ENCODE results near the gene HRNR.

The HRNR gene

GRCh38 chr1:152169366-152170025 is 54.5 kb downstream of the HRNR start:
- H3K36me3 ChIP-seq (ENCODE audit: control insufficient read depth in 1 of 2, insufficient read depth in 2 of 2, low read length in 2 of 2), result no peaks in the 10 kb centered on the region
- no peak overlapping the region for H3K27ac ChIP-seq (ENCODE audit: low read depth, low read length)
- no peak overlapping the region for H3K9ac ChIP-seq (ENCODE audit: low read depth in 1 of 2, low read length in 2 of 2)
- H3K9me3 ChIP-seq (ENCODE audit: control insufficient read depth in 1 of 2, low read length in 2 of 2), result no peaks in the 10 kb centered on the region
- H3K4me3 ChIP-seq (ENCODE audit: low read depth in 1 of 2, low read length in 2 of 2), result no peak overlapping the region
- no peaks in the 10 kb centered on the region for H3K4me1 ChIP-seq (ENCODE audit: control insufficient read depth in 1 of 2, insufficient read depth in 2 of 2, low read length in 2 of 2)
- peaks cover 0 to 4% of the 10 kb centered on the region in 2 donors for H3K27me3 ChIP-seq (ENCODE audit: control insufficient read depth in 1 of 2, insufficient read depth in 2 of 2, low read length in 2 of 2)

GRCh38 chr1:152168535-152168868 is 55.5 kb downstream of the HRNR start:
- Histone ChIP-seq H3K4me3 (ENCODE audit: low read depth in 1 of 2, low read length in 2 of 2) (no peak overlapping the region), H3K27ac (ENCODE audit: low read depth, low read length) (no peak overlapping the region), H3K9ac (ENCODE audit: low read depth in 1 of 2, low read length in 2 of 2) (no peak overlapping the region), H3K36me3 (ENCODE audit: control insufficient read depth in 1 of 2, insufficient read depth in 2 of 2, low read length in 2 of 2) (no peaks in the 10 kb centered on the region), H3K27me3 (ENCODE audit: control insufficient read depth in 1 of 2, insufficient read depth in 2 of 2, low read length in 2 of 2) (peaks cover 0 to 4% of the 10 kb centered on the region in 2 donors), H3K9me3 (ENCODE audit: control insufficient read depth in 1 of 2, low read length in 2 of 2) (no peaks in the 10 kb centered on the region), H3K4me1 (ENCODE audit: control insufficient read depth in 1 of 2, insufficient read depth in 2 of 2, low read length in 2 of 2) (no peaks in the 10 kb centered on the region)

GRCh38 chr1:152167835-152168534 is 56.0 kb downstream of the HRNR start:
- H3K27me3 ChIP-seq (ENCODE audit: control insufficient read depth in 1 of 2, insufficient read depth in 2 of 2, low read length in 2 of 2), result peaks cover 0 to 4% of the 10 kb centered on the region in 2 donors
- no peak overlapping the region for H3K4me3 ChIP-seq (ENCODE audit: low read depth in 1 of 2, low read length in 2 of 2)
- H3K4me1 ChIP-seq (ENCODE audit: control insufficient read depth in 1 of 2, insufficient read depth in 2 of 2, low read length in 2 of 2), result no peaks in the 10 kb centered on the region
- H3K27ac ChIP-seq (ENCODE audit: low read depth, low read length), result no peak overlapping the region
- no peaks in the 10 kb centered on the region for H3K36me3 ChIP-seq (ENCODE audit: control insufficient read depth in 1 of 2, insufficient read depth in 2 of 2, low read length in 2 of 2)
- H3K9me3 ChIP-seq (ENCODE audit: control insufficient read depth in 1 of 2, low read length in 2 of 2), result no peaks in the 10 kb centered on the region
- no peak overlapping the region for H3K9ac ChIP-seq (ENCODE audit: low read depth in 1 of 2, low read length in 2 of 2)

- Histone ChIP-seq H3K27me3 (ENCODE audit: control insufficient read depth in 1 of 2, insufficient read depth in 2 of 2, low read length in 2 of 2) (peaks cover 0 to 4% of the 10 kb centered on the region in 2 donors), H3K4me1 (ENCODE audit: control insufficient read depth in 1 of 2, insufficient read depth in 2 of 2, low read length in 2 of 2) (no peaks in the 10 kb centered on the region), H3K27ac (ENCODE audit: low read depth, low read length) (no peak overlapping the region), H3K36me3 (ENCODE audit: control insufficient read depth in 1 of 2, insufficient read depth in 2 of 2, low read length in 2 of 2) (no peaks in the 10 kb centered on the region), H3K9ac (ENCODE audit: low read depth in 1 of 2, low read length in 2 of 2) (no peak overlapping the region), H3K9me3 (ENCODE audit: control insufficient read depth in 1 of 2, low read length in 2 of 2) (no peaks in the 10 kb centered on the region), H3K4me3 (ENCODE audit: low read depth in 1 of 2, low read length in 2 of 2) (no peak overlapping the region)
Measured at GRCh38 chr1:152166966-152167365, 57.0 kb downstream of the HRNR start.

DNA sequence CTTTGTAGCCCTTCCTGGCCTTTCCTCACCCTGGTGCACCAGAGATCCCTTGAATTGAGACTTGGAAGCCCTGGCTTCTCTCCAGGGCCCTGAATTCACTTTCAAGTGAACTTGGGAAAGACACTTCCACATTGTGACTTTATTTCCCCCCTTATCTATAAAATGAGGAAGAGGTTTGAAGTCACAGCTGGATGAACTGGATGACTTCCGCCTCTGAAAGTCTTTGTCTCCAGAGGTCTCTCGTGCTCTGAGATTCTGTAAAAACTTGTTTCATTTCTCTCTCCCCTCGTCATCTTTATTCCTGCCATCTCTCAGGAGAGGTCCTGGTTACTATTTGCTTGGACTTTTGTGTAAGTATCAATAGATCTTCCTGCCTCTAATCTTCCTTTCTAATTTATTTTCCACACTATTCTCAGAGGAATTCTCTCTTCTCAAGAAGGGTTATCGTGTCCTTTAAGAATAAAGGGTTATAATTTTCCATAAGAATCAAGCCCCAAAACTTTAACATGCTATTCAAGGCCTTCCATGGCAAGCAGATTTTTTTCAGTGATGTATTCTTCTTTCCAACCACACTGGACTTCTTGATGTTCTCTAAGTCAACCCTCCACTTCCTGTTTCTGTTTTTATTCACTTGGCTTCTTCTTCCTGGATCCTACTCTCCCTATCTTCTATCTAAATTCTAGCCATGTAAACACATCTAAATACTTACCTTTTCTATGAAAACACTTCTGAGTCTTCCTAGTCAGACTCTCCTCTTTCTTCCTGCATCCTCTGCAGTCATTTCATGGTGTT is 58.5 kb downstream of the HRNR start:
- Histone ChIP-seq H3K9ac (ENCODE audit: low read depth in 1 of 2, low read length in 2 of 2) (no peak overlapping the region), H3K9me3 (ENCODE audit: control insufficient read depth in 1 of 2, low read length in 2 of 2) (no peaks in the 10 kb centered on the region), H3K36me3 (ENCODE audit: control insufficient read depth in 1 of 2, insufficient read depth in 2 of 2, low read length in 2 of 2) (no peaks in the 10 kb centered on the region), H3K27me3 (ENCODE audit: control insufficient read depth in 1 of 2, insufficient read depth in 2 of 2, low read length in 2 of 2) (peaks cover 0 to 4% of the 10 kb centered on the region in 2 donors), H3K4me1 (ENCODE audit: control insufficient read depth in 1 of 2, insufficient read depth in 2 of 2, low read length in 2 of 2) (no peaks in the 10 kb centered on the region), H3K27ac (ENCODE audit: low read depth, low read length) (no peak overlapping the region), H3K4me3 (ENCODE audit: low read depth in 1 of 2, low read length in 2 of 2) (no peak overlapping the region)

- Histone ChIP-seq H3K9ac (ENCODE audit: low read depth in 1 of 2, low read length in 2 of 2) (no peak overlapping the region), H3K4me1 (ENCODE audit: control insufficient read depth in 1 of 2, insufficient read depth in 2 of 2, low read length in 2 of 2) (no peaks in the 10 kb centered on the region), H3K27ac (ENCODE audit: low read depth, low read length) (no peak overlapping the region), H3K36me3 (ENCODE audit: control insufficient read depth in 1 of 2, insufficient read depth in 2 of 2, low read length in 2 of 2) (no peaks in the 10 kb centered on the region), H3K9me3 (ENCODE audit: control insufficient read depth in 1 of 2, low read length in 2 of 2) (no peaks in the 10 kb centered on the region), H3K4me3 (ENCODE audit: low read depth in 1 of 2, low read length in 2 of 2) (no peak overlapping the region), H3K27me3 (ENCODE audit: control insufficient read depth in 1 of 2, insufficient read depth in 2 of 2, low read length in 2 of 2) (peaks cover 0 to 4% of the 10 kb centered on the region in 2 donors)
Measured at GRCh38 chr1:152164517-152165136, 59.4 kb downstream of the HRNR start.

GRCh38 chr1:152162792-152163463 is 61.1 kb downstream of the HRNR start:
- Histone ChIP-seq H3K36me3 (ENCODE audit: control insufficient read depth in 1 of 2, insufficient read depth in 2 of 2, low read length in 2 of 2) (no peaks in the 10 kb centered on the region), H3K9me3 (ENCODE audit: control insufficient read depth in 1 of 2, low read length in 2 of 2) (no peaks in the 10 kb centered on the region), H3K9ac (ENCODE audit: low read depth in 1 of 2, low read length in 2 of 2) (no peak overlapping the region), H3K27me3 (ENCODE audit: control insufficient read depth in 1 of 2, insufficient read depth in 2 of 2, low read length in 2 of 2) (peaks cover 0 to 4% of the 10 kb centered on the region in 2 donors), H3K27ac (ENCODE audit: low read depth, low read length) (no peak overlapping the region), H3K4me1 (ENCODE audit: control insufficient read depth in 1 of 2, insufficient read depth in 2 of 2, low read length in 2 of 2) (no peaks in the 10 kb centered on the region), H3K4me3 (ENCODE audit: low read depth in 1 of 2, low read length in 2 of 2) (no peak overlapping the region)

All from duodenal mucosa (tissue), 2 donors.